GM19023 (cell line): ENCODE data around the gene UQCC2.

Experiments used
- ATAC-seq: cut with Tn5 transposase; IDR thresholded peaks from one replicate; pipeline ENCODE4 v1.9.1; 2021; ENCODE audit warnings: mild to moderate bottlenecking, moderate library complexity; ENCODE audit not compliant: unreplicated experiment

UQCC2 gene

DNA sequence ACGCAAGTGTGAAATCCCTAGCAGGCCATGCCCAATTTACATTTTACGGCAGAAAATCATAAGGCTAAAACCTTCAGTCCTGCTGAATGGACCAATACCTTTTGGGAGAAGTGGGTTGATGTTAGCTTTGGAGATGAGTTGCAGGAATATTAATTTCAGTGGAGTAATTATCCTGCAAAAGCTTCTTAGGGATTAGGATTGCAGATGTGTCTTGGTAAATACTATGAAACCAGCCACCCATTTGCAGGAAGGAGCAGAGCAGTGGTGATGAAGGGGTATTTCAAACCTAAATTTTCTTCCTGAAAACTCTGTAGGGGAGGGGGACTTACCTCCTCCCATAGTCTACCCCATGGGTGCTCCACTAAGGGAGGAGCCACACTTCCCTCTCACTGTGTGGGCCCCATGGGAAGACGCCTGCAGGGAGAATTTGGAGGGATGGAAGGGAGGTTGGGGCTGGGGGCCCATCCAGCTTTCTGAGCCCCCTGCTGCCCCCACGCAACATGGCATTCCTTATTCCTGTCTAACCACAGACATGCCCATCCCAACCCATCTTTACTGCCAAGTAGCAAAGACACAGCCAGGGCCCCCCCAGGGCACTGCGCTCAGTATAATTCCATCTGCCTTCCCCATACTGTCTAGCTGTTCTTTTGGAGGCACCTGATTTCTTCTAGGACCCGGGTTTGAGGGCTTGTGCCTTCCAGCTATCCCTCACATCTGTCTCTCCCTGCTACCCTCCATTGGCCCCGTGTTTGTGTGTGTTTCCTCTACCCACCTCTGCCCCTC lies 14.6 kb upstream of the UQCC2 start:
- no peak for ATAC-seq

DNA sequence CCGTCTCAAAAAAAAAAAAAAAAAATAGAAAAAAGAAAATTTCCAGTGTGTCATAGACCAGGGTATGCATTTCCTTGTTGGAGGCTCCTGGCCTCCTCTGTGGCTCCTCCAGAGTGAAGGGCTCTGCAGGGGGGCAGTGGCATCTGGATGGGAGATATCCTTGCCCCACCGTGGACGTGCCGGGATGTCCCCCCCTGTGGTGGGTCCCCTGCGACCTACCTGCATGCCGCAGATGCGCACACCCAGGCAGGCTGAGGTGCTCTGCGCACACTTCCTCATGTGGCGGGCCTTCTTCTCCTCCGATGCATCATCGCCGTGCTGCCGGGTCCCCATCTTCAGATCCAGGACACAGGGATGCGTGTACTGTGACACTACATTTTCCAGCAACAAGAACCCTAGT lies 13.7 kb upstream of the UQCC2 start:
- no peak for ATAC-seq

DNA sequence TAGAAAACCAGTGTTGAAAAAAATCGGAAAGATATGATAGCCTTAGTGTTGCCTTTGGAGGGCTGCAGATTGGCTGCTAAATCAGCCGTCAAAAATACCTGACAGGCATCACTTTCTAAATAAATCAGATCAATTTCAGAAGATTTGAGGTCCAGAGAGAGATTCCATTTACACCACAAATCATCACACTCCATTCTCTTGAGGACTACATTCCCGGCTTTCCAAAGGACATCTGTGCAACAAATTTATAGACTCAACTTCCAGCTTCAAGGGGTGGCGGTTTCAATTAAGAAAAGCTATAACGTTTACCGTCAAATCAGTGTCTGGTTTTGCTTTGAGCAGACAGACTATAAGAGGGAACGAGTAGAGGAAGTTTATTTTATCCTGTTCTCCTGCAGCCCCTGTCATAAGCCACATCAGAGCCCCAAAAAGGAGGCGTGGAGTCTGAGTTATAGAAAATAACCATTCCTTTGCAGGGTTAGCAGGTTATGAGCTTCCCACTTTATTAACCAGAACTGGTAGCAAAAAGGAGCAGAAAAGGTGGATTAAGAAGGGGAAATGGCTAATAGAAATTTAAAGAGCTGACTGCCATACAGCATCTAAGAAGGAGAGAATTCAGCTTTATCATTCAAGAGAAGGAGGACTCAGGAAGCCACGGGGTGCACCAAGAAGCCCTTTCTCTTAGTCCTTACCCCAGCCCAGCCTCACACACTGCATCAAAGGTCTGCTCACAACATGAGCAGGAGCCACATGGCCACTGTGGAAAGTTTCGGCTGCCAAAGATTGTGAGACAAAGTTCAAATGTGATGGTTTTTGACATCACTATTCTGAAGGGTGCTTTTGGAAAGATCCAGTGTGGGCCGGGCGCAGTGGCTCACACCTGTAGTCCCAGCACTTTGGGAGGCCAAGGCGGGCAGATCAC lies 12.9 kb upstream of the UQCC2 start:
- no peak for ATAC-seq

DNA sequence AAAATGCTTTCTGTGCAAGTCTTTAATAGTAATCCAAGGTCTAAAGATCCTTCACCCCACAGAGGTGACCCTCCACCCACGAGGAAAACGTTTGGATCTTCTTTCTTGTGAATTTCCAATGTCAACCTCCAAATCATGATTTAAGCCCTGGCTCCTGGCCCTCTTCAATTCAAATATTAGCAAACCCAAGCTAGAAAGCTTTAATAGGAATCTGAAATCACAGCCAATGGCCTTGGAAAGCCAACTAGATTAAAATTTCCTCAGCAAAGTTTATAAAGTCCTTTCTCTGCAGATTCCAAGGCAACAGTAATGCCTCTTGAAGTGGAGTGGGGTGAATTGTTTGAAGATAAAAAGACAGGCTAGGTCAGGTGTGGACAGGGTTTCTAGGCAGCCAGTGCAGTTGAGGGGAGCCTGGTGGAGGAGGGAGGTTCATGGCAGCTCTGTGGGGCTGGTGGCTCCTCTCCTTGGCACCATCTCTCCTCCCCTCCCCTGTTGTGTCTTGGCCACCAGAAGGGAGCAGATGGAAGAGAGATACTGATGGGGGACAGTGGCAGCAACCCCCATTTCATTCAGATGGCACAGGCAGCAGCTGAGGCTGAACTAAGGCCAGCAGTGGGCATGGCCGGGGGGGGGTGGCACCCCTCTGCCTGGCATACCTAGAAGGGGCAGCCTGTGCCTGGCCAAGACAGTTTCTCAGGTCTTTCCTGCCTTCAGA lies 12.0 kb upstream of the UQCC2 start:
- no peak for ATAC-seq

DNA sequence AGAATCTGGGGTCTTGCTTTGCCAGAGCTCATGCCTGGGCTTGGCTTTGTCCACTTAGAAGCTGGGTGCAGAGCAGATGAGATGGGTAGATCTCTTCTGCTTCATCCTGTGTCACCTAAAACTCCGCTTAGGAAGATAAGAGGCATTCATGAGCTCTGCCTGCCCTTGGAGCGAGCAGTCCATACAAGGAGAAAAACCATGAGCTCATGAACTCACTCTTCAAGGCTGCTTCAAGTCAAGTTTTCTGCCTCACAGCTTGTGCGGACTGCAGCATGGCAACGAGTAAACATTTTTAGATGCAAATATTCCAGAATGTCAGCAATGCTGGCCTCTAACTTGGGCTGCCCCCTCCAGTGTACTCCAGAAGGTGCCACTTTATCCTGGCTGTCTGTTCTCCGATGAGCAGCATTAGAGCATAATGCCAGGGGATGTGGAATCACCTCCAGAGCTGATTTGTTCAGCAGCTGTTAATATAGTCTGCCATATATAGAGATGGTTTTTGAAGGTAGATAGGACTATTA lies 10.7 kb upstream of the UQCC2 start:
- no peak for ATAC-seq

DNA sequence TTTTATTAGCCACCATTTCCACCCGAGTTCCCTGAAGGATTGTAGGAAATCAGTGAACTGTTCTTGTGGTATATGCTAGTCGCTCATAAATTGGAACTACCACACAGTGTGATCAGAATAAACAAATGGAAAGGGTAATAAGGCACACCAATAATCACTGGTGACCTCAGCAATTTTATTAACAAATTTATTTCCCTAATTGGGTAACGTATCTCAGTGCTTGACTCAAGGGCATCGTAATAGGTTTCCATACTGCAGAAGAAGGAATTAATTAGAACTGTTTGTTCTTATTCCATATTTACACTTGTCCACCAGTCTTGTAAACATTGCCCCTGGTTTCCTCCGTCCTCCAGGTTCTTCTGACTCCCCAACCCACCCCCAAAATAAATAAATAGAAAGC lies 10.0 kb upstream of the UQCC2 start:
- no peak for ATAC-seq

DNA sequence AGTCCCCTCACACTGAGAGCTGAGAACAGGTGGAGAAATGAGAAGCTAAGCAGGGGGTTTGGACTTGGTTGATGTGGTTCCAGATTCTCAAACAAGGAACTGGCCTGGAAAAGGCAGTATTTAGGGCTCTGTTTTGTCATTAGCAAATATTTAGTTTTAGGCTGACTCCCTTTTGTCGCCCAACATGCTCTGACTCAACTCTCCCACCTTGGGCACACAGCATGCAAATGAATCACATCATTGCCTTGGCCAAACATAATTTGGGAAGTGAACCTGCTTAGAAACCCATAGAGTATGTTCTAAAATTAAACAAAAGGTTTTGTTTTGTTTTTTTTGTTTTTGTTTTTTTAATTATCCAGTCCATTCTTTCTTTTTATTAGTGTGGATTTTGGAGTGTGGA lies 9.5 kb upstream of the UQCC2 start:
- ATAC-seq, result no peak

DNA sequence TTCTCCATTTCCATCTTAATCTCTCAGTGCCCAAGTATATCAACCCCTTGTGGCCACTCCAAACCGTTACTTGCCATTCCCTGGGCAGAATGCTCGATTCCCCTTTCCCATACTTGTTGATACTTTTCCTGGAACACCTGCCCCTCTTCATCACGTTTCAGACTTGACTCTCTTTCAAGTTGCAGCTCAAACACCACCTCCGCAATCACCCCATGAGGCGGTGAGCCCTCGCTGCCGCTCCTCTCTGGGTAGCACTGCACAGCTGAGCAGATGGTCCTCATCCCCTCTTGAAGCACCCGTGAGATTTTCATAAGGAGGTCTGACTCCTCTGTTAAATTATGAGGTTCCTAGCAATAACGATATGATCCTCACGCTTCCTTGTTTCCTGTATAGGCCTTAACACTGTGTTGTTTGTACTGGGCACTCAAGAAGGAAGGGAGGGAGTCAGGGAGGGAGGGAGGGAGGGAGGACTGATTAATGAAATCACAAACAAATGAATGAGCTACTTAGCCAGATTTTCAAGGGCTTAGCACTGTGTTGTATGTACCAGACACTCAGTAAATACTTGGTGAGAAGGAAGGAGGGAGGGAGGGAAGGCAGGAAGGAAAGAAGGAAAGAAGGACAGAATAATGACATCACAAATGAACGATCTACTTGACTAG lies 8.0 kb upstream of the UQCC2 start:
- ATAC-seq, result no peak

DNA sequence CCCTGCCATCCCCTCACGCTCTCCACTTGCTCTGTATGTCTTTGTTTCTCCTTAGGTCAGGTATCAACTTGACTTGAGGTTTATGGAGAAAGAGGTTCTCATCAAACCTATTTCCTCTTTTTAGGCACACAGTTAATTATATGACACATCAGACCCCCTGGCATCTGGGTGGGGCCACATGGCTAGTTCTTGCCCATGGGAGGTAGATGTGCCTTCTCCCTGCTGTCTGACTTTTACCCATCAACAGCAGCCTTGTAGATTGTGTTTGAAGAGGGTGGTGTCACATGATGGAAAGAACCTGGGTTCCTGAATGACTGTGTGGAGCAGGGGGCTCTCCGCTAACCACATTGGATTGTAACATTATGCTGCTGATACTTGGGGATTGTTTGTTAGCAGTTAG lies 7.2 kb upstream of the UQCC2 start:
- no peak for ATAC-seq

DNA sequence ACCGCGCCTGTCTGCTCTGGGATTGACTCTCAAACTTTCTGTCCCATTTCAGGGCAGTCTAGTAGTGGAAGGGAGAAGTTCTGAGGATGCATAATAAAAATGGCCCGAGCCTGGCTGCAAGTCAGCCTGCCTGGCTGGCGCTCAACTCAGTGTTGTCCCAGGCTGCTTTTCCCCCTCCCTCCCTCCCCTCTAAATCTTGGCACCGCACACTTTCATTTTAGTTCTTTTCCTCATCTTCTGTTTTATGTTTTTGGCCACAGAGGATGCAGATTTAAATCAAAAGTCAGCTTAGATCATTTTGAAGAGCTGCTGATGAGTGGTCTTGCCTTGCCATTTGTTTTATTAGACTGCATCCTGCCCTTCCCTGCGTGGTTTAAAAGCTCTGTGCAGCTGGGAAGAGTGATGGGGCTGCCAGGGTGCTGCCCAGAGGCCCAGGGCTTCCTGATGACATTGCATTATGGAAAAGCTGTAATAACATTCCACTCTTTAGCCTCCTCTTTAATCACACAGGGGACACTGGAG lies 6.5 kb upstream of the UQCC2 start:
- no peak for ATAC-seq

DNA sequence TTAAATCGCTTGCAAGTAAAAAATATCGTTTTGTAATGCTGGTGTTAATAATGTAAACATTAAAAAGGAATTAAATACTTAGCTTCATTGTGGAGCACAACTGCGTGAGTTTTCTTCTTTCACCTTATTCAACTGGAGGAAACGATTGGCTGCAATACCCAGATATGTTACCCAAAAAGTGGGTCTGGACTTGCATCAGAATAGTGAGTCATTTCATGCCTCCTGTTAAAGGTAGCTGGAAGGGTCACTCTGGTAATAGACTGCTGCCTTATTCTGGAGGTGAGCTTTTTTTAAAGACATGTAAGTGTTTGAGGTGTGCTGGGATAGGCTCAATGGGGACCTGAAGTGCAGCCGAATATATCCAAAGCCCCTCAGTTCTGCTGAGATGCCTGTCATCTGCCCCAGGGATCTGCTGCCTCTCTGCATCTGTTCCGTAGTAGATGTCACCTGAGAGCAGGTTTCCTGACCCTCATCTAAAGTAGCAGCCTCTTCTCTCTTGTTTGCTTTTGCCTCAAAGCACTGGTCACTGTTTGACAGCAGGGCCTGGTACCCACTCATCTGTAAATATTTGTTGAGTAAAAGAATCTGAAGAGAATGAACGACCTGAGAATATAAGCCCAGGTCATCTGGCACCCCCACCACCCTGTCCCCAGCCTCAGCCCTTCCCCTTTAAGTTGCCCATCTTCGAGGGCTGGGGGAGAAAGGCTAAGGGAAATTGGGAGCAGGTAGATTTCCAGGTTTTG lies 5.6 kb upstream of the UQCC2 start:
- ATAC-seq, result no peak

DNA sequence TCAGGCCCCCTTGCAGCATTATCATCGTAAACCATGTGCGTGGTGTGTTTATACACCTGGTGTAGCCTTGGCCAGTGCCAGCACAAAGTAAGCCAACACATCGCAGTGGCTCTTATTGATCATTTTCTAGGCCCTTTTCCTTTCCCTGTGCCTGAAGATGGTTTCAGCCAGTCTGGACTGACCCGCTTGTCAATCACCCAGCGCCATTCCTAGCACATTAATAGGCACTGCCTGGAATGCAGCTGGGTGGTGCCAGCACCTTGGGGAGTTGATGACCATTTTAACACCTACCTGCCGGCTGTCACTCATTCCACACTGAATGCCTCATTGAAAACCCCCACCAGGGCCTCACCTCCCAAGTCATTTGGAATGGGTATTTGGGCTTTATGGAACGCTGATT lies 4.9 kb upstream of the UQCC2 start:
- no peak for ATAC-seq

DNA sequence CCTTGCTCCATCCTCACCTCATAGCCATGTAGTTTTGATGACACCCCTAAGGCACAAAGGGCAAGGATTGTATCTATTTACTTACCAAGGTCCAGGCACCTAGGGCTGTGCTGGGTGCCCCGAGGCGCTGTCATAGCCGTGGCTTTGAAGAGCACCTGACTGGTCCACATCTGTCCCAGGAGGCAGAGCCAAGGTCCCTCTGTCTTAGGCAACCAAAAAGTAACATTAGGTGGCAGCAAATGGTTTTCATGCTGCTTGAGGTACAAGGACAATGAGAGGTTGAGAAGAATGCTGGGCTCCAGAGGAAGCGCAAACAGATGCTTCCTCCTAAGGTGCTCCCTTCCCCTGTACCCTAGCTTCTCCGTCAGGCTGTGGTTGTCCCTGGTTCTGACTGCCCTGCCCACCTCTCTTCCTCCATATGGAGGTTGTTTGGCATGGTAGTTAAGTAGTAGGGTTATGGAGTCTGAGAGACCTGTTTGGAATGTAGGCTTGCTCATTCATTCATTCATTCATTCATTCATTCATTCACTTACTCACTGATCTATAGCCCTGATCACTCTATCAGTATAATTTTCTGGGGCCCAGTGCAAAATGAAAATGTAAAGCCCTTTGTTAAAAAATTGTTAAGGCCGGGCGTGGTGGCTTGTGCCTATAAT lies 3.0 kb upstream of the UQCC2 start:
- no peak for ATAC-seq

DNA sequence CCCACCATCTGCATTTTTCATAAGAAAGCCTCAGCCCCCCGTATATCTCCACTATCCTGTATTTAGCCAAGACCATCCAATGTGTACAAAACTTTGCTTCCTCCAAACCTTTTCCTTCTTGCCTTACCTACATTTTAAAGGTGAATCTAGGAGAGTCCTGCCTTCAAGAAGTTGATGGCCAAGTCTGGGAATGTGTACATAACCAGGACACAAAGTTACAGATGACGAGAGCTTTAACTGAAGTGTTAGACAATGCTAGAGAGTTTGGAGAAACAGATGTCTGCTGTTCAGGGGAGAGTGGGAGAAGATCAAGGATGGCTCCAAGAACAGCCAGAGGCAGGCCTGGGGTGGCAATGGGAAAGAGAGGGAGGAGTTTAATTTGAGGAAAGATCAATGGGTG lies 2.3 kb upstream of the UQCC2 start:
- ATAC-seq, result no peak

DNA sequence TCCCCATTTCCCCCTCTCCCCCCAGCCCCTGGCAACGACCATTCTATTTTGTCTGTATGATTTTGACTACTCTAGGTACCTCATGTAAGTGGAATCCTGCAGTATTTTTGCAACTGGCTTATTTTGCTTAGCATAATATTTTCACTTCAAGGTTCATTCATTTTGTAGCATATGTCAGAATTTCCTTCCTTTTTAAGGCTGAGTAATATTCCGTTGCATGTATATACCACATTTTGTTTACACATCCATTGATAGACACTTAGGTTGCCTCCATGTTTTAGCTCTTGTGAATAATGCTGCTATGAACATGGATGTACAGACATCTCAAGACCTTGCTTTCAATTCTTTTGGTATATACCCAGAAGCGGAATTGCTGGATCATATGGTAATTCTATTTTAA lies 1.4 kb upstream of the UQCC2 start:
- ATAC-seq, result no peak

DNA sequence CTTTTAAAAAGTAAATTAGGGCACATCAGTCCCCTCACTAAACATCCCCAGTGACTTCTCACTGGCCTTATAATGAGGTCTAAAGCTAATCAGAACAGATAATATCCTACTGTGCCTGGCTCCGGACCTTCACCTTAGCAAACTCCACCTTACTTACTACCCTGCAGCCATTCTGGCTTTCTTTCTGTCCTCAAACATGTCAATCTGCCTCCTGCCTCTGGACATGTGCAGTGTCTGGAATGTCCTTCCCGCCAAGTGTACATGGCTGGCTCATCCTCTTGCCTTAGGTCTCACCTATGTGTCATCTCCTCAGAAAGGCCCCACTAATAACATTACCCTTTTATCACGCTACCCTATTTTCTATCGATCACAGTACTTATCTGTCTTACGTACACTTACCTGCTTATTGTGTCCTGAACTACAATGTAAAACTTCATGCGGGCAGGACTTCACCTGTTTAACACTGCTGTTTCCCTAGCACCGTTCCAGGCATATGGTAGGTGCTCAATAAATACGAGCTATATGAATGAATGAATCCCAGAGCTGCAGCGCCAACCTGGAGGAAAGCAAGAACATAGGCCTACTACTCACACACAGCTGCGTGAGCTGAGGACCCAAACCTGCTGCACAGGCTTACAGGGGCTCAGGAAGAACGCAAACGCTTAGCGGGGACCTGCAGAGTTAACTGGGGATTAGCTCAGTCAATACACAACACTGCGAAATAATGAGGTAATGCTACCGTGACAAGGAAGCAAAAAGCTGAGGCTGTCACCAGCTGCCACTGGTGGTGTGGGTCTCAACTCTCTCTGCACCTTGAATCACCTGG lies 991 bp downstream of the UQCC2 start:
- ATAC-seq, result no peak

DNA sequence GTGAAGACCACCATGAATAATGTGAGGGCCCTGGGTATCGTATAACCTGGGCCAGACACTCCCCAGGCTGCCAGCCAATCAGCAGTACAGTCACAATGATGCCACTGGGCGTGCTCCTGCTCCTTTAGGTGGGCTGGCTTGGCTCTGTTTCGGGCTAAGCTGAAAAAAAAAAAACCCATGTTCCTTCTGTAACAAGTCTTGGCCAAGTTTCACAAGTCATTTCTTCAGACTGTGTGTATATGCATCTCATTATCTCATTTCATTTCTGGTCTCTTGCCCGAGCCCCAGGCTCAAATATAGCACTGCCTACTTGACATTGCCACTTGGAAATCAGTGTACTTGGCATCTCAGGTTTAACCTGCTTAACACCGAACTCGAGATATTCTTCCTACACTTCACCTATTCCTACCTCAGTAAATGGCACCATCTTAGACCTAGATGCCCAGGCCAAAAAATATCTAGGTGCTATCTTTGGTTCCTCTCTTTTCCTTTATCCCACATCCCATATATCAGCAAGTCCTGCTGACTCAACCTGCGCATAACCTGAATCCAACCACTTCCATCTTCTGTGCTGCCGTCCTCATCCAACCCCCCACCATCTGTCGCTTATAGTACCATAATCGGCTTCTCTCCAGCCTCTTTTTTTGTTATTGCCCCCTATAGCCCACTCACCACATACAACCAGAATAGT lies 1.8 kb downstream of the UQCC2 start:
- no peak for ATAC-seq
